PC-3 (cell line): ENCODE data around the gene ZC3H15. TPM values are rescaled to one million over a fixed set of nuclear protein-coding genes. Genes with fewer than 3 reads are reported as not detected.

Experiments used
- ATAC-seq: fragments of 200-7000 bp; cut with Tn5 transposase; 2 replicates; pipeline ENCODE4 v1.9.1; 2020; ENCODE audit warnings: mild to moderate bottlenecking, moderate library complexity
- BruUV-seq: library from RNA; stranded (reverse); fragments of 400-500 nt; replicated peaks from 2 replicates; lab custom pipeline; 2021; lab: Mats Ljungman, UMichigan
- CTCF ChIA-PET: fragments of 300-600 bp; sonication (Branson Sonifier 250); formaldehyde crosslinking; loops from one replicate; lab custom pipeline; 2022; ENCODE audit warnings: antibody characterized with exemption; lab: Charles Lee
- POLR2A ChIA-PET: fragments of 300-600 bp; sonication (Branson Sonifier 250); formaldehyde crosslinking; loops from one replicate; lab custom pipeline; 2022; ENCODE audit warnings: antibody characterized with exemption; ENCODE audit not compliant: unreplicated experiment; lab: Charles Lee
- DNase-seq: peaks from one replicate; pipeline ENCODE4 v3.0.0-alpha.2; 2015
- H2AFZ ChIP-seq: fragments of 300-600 bp; sonication (generic); 2 replicates; pipeline ENCODE4 v1.6.0; 2016; ENCODE audit warnings: antibody characterized with exemption, low read length
- H3F3A ChIP-seq: fragments of 300-600 bp; sonication (generic); one replicate; pipeline ENCODE4 v1.6.0; 2017; ENCODE audit warnings: antibody characterized with exemption, low read length, control low read depth, mild to moderate bottlenecking; ENCODE audit not compliant: unreplicated experiment
- H3K27ac ChIP-seq: fragments of 300-600 bp; sonication (generic); 2 replicates; pipeline ENCODE4 v1.5.1; 2016; ENCODE audit warnings: mild to moderate bottlenecking, low read length
- H3K27me3 ChIP-seq: fragments of 300-600 bp; sonication (generic); 2 replicates; pipeline ENCODE4 v1.6.1; 2016; ENCODE audit warnings: low read length, mixed read lengths
- H3K36me3 ChIP-seq: fragments of 300-600 bp; sonication (generic); 2 replicates; pipeline ENCODE4 v1.6.1; 2016; ENCODE audit warnings: low read depth, mixed run types, low read length, mixed read lengths
- H3K4me1 ChIP-seq: fragments of 300-600 bp; sonication (generic); 2 replicates; pipeline ENCODE4 v1.5.1; 2016; ENCODE audit warnings: low read length; ENCODE audit not compliant: insufficient read depth
- H3K4me2 ChIP-seq: fragments of 300-600 bp; sonication (generic); 2 replicates; pipeline ENCODE4 v1.6.0; 2016; ENCODE audit warnings: low read length
- H3K4me3 ChIP-seq: fragments of 300-600 bp; sonication (generic); 2 replicates; pipeline ENCODE4 v1.5.1; 2016; ENCODE audit warnings: mild to moderate bottlenecking, low read length, mixed read lengths
- H3K79me2 ChIP-seq: fragments of 300-600 bp; sonication (generic); 2 replicates; pipeline ENCODE4 v1.6.1; 2017; ENCODE audit warnings: low read length, mixed read lengths
- H3K9ac ChIP-seq: fragments of 300-600 bp; sonication (generic); 2 replicates; pipeline ENCODE4 v1.6.0; 2016; ENCODE audit warnings: mild to moderate bottlenecking, low read length
- H3K9me2 ChIP-seq: fragments of 300-600 bp; sonication (generic); replicated peaks from 2 replicates; pipeline ENCODE4 v1.6.1; 2016; ENCODE audit warnings: mixed run types, low read length, mixed read lengths
- H3K9me3 ChIP-seq: fragments of 300-600 bp; sonication (generic); 2 replicates; pipeline ENCODE4 v1.6.1; 2016; ENCODE audit warnings: low read length, mixed read lengths
- H4K20me1 ChIP-seq: fragments of 300-600 bp; sonication (generic); 2 replicates; pipeline ENCODE4 v1.6.1; 2016; ENCODE audit warnings: low read length, mixed read lengths
- CTCF ChIP-seq: fragments of 300-600 bp; sonication (generic); conservative IDR thresholded peaks from 2 replicates; pipeline ENCODE4 v1.5.1; 2017; ENCODE audit warnings: antibody characterized with exemption, low read depth, mild to moderate bottlenecking, low read length
- EZH2 ChIP-seq: fragments of 300-600 bp; sonication (generic); IDR thresholded peaks from one replicate; pipeline ENCODE4 v1.6.1; 2017; ENCODE audit warnings: antibody characterized with exemption, mild to moderate bottlenecking, low read length; ENCODE audit not compliant: unreplicated experiment
- EZH2phosphoT487 ChIP-seq: fragments of 300-600 bp; sonication (generic); IDR thresholded peaks from 2 replicates; pipeline ENCODE4 v1.6.1; 2018; ENCODE audit warnings: mild to moderate bottlenecking, antibody characterized with exemption, low read length, borderline replicate concordance
- intact Hi-C: fragments of 100-400 bp; cut with micrococcal nuclease; formaldehyde crosslinking; loops from 2 replicates; pipeline ENCODE4 v1.9.0; 2023
- total RNA-seq: library from RNA; depleted of rRNA; stranded (reverse); fragments of >200 nt; gene quantifications from 2 replicates; pipeline ENCODE4 v1.2.3, GENCODE V29; 2014

The ZC3H15 gene
- total RNA-seq, 1 experiment from 2014 or later: 58.2 TPM

DNA sequence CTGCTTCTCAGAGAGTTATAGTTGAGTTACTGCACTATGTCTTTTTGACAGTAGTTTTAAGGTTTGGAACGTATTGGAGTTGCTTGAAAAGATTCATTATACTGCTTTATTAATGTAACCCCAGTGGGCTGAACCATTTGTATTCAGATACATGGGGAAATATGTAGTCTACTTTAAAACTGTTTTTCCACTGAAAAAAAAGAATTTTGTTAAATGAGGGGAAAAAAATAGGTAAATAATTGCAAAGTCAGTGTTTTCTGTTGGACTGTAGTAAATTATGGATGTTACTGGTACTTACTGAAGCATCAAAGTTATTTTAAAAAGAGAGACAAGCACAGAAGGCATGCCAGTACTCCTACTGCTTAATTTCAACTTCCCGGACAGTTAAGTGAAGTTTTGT is 36.4 kb downstream of the ZC3H15 start:
- H4K20me1 ChIP-seq: no peaks in the 10 kb centered on the region
- H3K27ac ChIP-seq: no peak overlapping the region
- H3K36me3 ChIP-seq: peaks cover 4% of the 10 kb centered on the region; the same call in 1 of the 2 replicates
- H3K9ac ChIP-seq: no peak overlapping the region
- H3K4me2 ChIP-seq: no peak overlapping the region
- no peak overlapping the region for H3K4me3 ChIP-seq
- DNase-seq (no peak), ATAC-seq (no peak)
- H3F3A ChIP-seq: no peaks in the 10 kb centered on the region
- H3K4me1 ChIP-seq: no peaks in the 10 kb centered on the region
- H3K79me2 ChIP-seq: no peaks in the 10 kb centered on the region
- H3K9me3 ChIP-seq: no peaks in the 10 kb centered on the region
- no peaks in the 10 kb centered on the region for H3K9me2 ChIP-seq
- no peaks in the 10 kb centered on the region for H3K27me3 ChIP-seq
- ChIA-PET POLR2A (no interaction called here), CTCF (no interaction called here)
- no TSS peak for BruUV-seq
- intact Hi-C loops: no loop called here
- no peak overlapping the region for H2AFZ ChIP-seq
- no peak for TF ChIP-seq EZH2
- no peak for TF ChIP-seq EZH2phosphoT487
- TF ChIP-seq CTCF: no peak

GRCh38 chr2:186523791-186524190 is 37.7 kb downstream of the ZC3H15 start:
- H3K4me3 ChIP-seq: no peak overlapping the region
- no peaks in the 10 kb centered on the region for H3K79me2 ChIP-seq
- DNase-seq: no peak
- TF ChIP-seq CTCF (no peak), EZH2phosphoT487 (no peak), EZH2 (no peak)
- no peak overlapping the region for H2AFZ ChIP-seq
- H3F3A ChIP-seq: no peaks in the 10 kb centered on the region
- no peaks in the 10 kb centered on the region for H3K9me3 ChIP-seq
- CTCF ChIA-PET: interaction anchor here (0.9 kb wide), 1 partner anchor 118 kb away, joined by 3 read pairs; no protein-coding TSS in a partner anchor
- H3K9ac ChIP-seq: no peak overlapping the region
- no peaks in the 10 kb centered on the region for H3K4me1 ChIP-seq
- no peaks in the 10 kb centered on the region for H4K20me1 ChIP-seq
- no peak for ATAC-seq
- H3K27me3 ChIP-seq: no peaks in the 10 kb centered on the region
- POLR2A ChIA-PET: no interaction called here
- intact Hi-C loops: no loop called here
- no peaks in the 10 kb centered on the region for H3K9me2 ChIP-seq
- no peak overlapping the region for H3K4me2 ChIP-seq
- peaks cover 4% of the 10 kb centered on the region; the same call in 1 of the 2 replicates for H3K36me3 ChIP-seq
- no TSS peak for BruUV-seq
- no peak overlapping the region for H3K27ac ChIP-seq

GRCh38 chr2:186526281-186526680 is 40.2 kb downstream of the ZC3H15 start:
- Histone ChIP-seq H3K36me3 (no peaks in the 10 kb centered on the region), H3K9me2 (no peaks in the 10 kb centered on the region), H3F3A (no peaks in the 10 kb centered on the region), H3K4me3 (no peak overlapping the region), H4K20me1 (no peaks in the 10 kb centered on the region), H3K27me3 (no peaks in the 10 kb centered on the region), H3K4me2 (no peak overlapping the region), H3K27ac (no peak overlapping the region), H3K9ac (no peak overlapping the region), H3K4me1 (no peaks in the 10 kb centered on the region), H3K9me3 (no peaks in the 10 kb centered on the region), H3K79me2 (no peaks in the 10 kb centered on the region), H2AFZ (no peak overlapping the region)
- POLR2A ChIA-PET: no interaction called here
- intact Hi-C loops: no loop called here
- ATAC-seq: no peak
- TF ChIP-seq EZH2: no peak
- no peak for TF ChIP-seq CTCF
- TF ChIP-seq EZH2phosphoT487: no peak
- BruUV-seq: no TSS peak
- DNase-seq: no peak
- CTCF ChIA-PET: no interaction called here
